ENCODE data around the gene CNTNAP2.

GRCh38 chr7:148124477-148124876 is 2007.9 kb downstream of the CNTNAP2 start:
- TF ChIP-seq CTCF (IDR thresholded peaks at IDR 0.05) (no peak), POLR2A (IDR thresholded peaks at IDR 0.05) (no peak), POLR2AphosphoS5 (IDR thresholded peaks at IDR 0.05; ENCODE audit: insufficient read depth in 1 of 2, low read depth in 1 of 2) (no peak)
